DOHH2 (cell line): ENCODE results near the gene ZFHX3.

Experiments used
- H3F3A ChIP-seq: fragments of 200-600 bp; sonication (generic), shearing (Covaris generic); 2 replicates; pipeline ENCODE4 v1.6.0; 2016; ENCODE audit warnings: antibody characterized with exemption, mild to moderate bottlenecking; ENCODE audit not compliant: control insufficient read depth, insufficient read depth
- H3K27ac ChIP-seq: fragments of 200-600 bp; sonication (generic); 2 replicates; pipeline ENCODE4 v1.5.1; 2014; ENCODE audit warnings: low read depth, mild to moderate bottlenecking, low read length, moderate library complexity
- H3K27me3 ChIP-seq: fragments of 200-600 bp; sonication (generic); 2 replicates; pipeline ENCODE4 v1.6.1; 2014; ENCODE audit warnings: mild to moderate bottlenecking, low read length, mixed read lengths; ENCODE audit not compliant: control insufficient read depth
- H3K36me3 ChIP-seq: fragments of 200-600 bp; sonication (generic); 2 replicates; pipeline ENCODE4 v1.6.1; 2014; ENCODE audit warnings: mild to moderate bottlenecking, low read length, moderate library complexity, mixed read lengths; ENCODE audit not compliant: control insufficient read depth
- H3K4me1 ChIP-seq: fragments of 200-600 bp; sonication (generic); 2 replicates; pipeline ENCODE4 v1.6.1; 2014; ENCODE audit warnings: mild to moderate bottlenecking, low read length, mixed read lengths; ENCODE audit not compliant: control insufficient read depth
- H3K4me2 ChIP-seq: fragments of 200-600 bp; sonication (generic); 2 replicates; pipeline ENCODE4 v1.6.0; 2014; ENCODE audit warnings: mild to moderate bottlenecking, low read length, moderate library complexity
- H3K4me3 ChIP-seq: fragments of 200-600 bp; sonication (generic); 2 replicates; pipeline ENCODE4 v1.5.1; 2014; ENCODE audit warnings: mild to moderate bottlenecking, low read length, mixed read lengths
- H3K79me2 ChIP-seq: fragments of 200-600 bp; sonication (generic); 2 replicates; pipeline ENCODE4 v1.6.1; 2014; ENCODE audit warnings: mild to moderate bottlenecking, low read length, mixed read lengths; ENCODE audit not compliant: control insufficient read depth
- H3K9me2 ChIP-seq: fragments of 200-600 bp; sonication (generic); replicated peaks from 2 replicates; pipeline ENCODE4 v1.6.1; 2014; ENCODE audit warnings: mild to moderate bottlenecking, low read length, mixed read lengths; ENCODE audit not compliant: control insufficient read depth
- H3K9me3 ChIP-seq: fragments of 200-600 bp; sonication (generic); 2 replicates; pipeline ENCODE4 v1.6.1; 2014; ENCODE audit warnings: antibody characterized with exemption, low read length, mixed read lengths; ENCODE audit not compliant: control insufficient read depth, insufficient read depth
- H4K20me1 ChIP-seq: fragments of 200-600 bp; sonication (generic); 2 replicates; pipeline ENCODE4 v1.6.0; 2014; ENCODE audit warnings: low read depth, mild to moderate bottlenecking, antibody characterized with exemption, low read length, moderate library complexity; ENCODE audit not compliant: control insufficient read depth, insufficient read depth
- CTCF ChIP-seq: fragments of 200-600 bp; sonication (generic); IDR thresholded peaks from one replicate; pipeline ENCODE4 v1.5.1; 2014; ENCODE audit warnings: antibody characterized with exemption, mild to moderate bottlenecking, low read depth, low read length; ENCODE audit not compliant: poor library complexity, severe bottlenecking
- EZH2phosphoT487 ChIP-seq: fragments of 200-600 bp; sonication (generic); IDR thresholded peaks from 2 replicates; pipeline ENCODE4 v1.6.1; 2017; ENCODE audit warnings: borderline replicate concordance, mild to moderate bottlenecking, antibody characterized with exemption, low read length, moderate library complexity, mixed read lengths

Gene ZFHX3

GRCh38 chr16:73046202-73046848 is 1.6 kb downstream of the ZFHX3 start:
- TF ChIP-seq CTCF (no peak), EZH2phosphoT487 (no peak)
- Histone ChIP-seq H3K9me3 (no peaks in the 10 kb centered on the region), H3K9me2 (no peaks in the 10 kb centered on the region), H3K4me3 (no peak overlapping the region), H3K27me3 (peaks cover 19% of the 10 kb centered on the region), H3K79me2 (peaks cover 80% of the 10 kb centered on the region), H3F3A (peaks cover 11% of the 10 kb centered on the region; the same call in 1 of the 2 replicates), H4K20me1 (peaks cover 26% of the 10 kb centered on the region), H3K4me2 (no peak overlapping the region), H3K4me1 (peaks cover 34% of the 10 kb centered on the region), H3K27ac (no peak overlapping the region), H3K36me3 (no peaks in the 10 kb centered on the region)

DNA sequence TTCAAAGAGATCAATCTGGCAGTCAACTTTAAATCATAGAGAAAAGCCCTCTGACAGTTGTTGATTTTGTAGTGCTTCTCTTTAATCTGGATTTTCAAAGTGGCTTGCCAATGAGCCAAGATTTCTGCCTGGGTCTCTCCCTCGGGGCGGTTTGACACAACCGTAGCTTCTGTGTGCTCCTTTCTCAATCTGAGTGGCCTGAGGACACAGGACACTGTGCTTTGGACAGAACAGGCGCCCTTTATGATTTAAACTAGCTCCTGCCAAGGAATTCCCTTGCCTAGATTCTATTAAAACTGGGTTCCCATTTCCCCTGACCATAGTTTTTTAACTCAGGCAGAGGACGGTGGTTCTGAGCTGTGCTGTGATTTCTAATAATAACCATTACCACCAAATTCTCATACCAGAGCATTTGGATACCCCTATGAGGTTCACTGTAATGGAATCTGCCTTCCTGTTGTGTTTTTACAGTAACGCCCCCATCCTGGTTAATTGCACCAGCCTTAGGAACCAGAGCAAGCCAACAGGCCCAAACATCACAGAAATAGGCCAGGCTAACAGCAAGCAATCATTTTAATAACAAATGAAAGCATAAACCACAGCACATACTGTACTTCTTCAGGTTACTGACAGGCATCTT is 4.0 kb downstream of the ZFHX3 start:
- no peaks in the 10 kb centered on the region for H3K36me3 ChIP-seq
- H3K27ac ChIP-seq, result no peak overlapping the region
- H3K9me3 ChIP-seq, result no peaks in the 10 kb centered on the region
- no peak overlapping the region for H3K4me3 ChIP-seq
- no peak overlapping the region for H3K4me2 ChIP-seq
- H3K79me2 ChIP-seq, result peaks cover 77% of the 10 kb centered on the region
- peaks cover 22% of the 10 kb centered on the region for H4K20me1 ChIP-seq
- peaks cover 8% of the 10 kb centered on the region; the same call in 1 of the 2 replicates for H3F3A ChIP-seq
- H3K27me3 ChIP-seq, result peaks cover 16% of the 10 kb centered on the region
- no peak for TF ChIP-seq CTCF
- no peak for TF ChIP-seq EZH2phosphoT487
- no peaks in the 10 kb centered on the region for H3K9me2 ChIP-seq
- peaks cover 24% of the 10 kb centered on the region for H3K4me1 ChIP-seq

- Histone ChIP-seq H3K4me1 (peaks cover 21% of the 10 kb centered on the region), H3K9me2 (no peaks in the 10 kb centered on the region), H3K9me3 (no peaks in the 10 kb centered on the region), H3K36me3 (no peaks in the 10 kb centered on the region), H4K20me1 (peaks cover 18% of the 10 kb centered on the region), H3K4me2 (no peak overlapping the region), H3K27ac (no peak overlapping the region), H3K27me3 (peaks cover 10% of the 10 kb centered on the region; the same call in 1 of the 2 replicates), H3F3A (peaks cover 7% of the 10 kb centered on the region; the same call in 1 of the 2 replicates), H3K4me3 (no peak overlapping the region), H3K79me2 (peaks cover 72% of the 10 kb centered on the region)
- TF ChIP-seq EZH2phosphoT487, result no peak
- no peak for TF ChIP-seq CTCF
Measured at GRCh38 chr16:73042807-73043206, 5.1 kb downstream of the ZFHX3 start.
